ENCODE results near the gene SVIL.
"Not testable (repeated sequence)": the region's sequence is repeated elsewhere in the genome, so short reads cannot be mapped to it uniquely, and the experiment has no call there.

GRCh38 chr10:29614289-29614688 lies 20.5 kb downstream of the SVIL start:
- TF ChIP-seq CTCF, POLR2A, POLR2AphosphoS5 (IDR thresholded peaks at IDR 0.05): not testable (repeated sequence)
